GM18909 (cell line): ENCODE data around the gene MMP24.

Experiments used
- ATAC-seq: cut with Tn5 transposase; IDR thresholded peaks from one replicate; pipeline ENCODE4 v1.9.1; 2021; ENCODE audit warnings: mild to moderate bottlenecking; ENCODE audit not compliant: unreplicated experiment, poor library complexity

Gene MMP24

GRCh38 chr20:35275741-35276251 is 49.3 kb downstream of the MMP24 start:
- ATAC-seq: no peak

DNA sequence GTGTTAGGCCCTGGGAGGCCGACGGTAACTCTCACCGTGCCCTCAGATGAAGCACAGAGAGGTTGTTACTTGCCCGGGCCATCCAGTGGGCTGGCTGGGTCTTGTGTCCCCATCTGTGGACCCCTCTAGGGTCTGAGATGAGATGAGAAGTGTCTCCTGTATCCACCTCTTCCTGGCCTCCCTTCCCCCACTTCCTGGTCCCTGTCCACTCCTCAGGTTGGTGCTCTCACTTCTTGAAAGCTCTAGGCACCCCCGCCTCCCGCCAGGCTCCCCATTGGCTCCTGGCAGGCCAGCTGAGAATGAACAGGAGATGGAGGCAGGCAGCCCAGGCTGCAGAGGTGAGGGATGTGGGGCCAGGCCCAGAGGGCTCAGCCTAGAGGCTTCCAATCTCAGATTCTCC is 49.9 kb downstream of the MMP24 start:
- no peak for ATAC-seq

- ATAC-seq: no peak
Measured at GRCh38 chr20:35277127-35277526, 50.6 kb downstream of the MMP24 start.

GRCh38 chr20:35277531-35278395 is 51.3 kb downstream of the MMP24 start, which contains the start of gene MMP24OS:
Gene MMP24OS (minus strand): TSS chr20:35278122. CDS start chr20:35277929, 193 bp downstream.
- ATAC-seq: peak; percentile 87

GRCh38 chr20:35279040-35279439 is 52.5 kb downstream of the MMP24 start:
- ATAC-seq: no peak

DNA sequence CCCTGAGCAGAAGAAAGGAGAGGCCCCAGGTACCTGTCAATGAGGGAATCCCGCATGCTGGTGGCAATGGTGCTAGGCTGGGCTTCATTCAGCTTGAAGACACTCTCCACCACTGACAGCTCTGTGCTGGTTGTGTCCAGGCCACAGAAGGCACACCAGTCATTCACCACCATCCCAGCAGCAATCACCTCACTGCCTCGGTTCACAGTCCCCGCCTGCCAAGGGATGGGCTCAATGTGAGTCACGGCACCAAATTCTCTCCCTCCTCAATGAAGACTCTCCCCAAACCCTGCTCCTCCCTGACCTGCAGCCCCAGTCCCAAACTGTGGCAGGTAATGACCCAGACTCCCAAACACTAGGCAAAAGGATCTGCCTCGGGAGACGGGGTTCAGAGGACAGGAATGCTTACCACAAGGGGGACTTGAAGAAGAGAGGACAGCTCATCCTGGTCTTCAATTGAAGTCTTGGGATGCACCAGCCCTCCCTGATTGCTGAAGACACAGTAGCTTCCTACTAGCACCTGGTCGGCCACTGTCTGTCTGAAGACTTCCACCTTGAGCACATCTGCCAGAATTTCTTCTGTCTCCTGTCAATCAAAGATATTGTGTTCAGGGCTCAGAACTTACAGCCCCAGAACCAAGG is 53.2 kb downstream of the MMP24 start:
- ATAC-seq: no peak

- ATAC-seq: no peak
Measured at GRCh38 chr20:35280523-35280922, 54.0 kb downstream of the MMP24 start.

DNA sequence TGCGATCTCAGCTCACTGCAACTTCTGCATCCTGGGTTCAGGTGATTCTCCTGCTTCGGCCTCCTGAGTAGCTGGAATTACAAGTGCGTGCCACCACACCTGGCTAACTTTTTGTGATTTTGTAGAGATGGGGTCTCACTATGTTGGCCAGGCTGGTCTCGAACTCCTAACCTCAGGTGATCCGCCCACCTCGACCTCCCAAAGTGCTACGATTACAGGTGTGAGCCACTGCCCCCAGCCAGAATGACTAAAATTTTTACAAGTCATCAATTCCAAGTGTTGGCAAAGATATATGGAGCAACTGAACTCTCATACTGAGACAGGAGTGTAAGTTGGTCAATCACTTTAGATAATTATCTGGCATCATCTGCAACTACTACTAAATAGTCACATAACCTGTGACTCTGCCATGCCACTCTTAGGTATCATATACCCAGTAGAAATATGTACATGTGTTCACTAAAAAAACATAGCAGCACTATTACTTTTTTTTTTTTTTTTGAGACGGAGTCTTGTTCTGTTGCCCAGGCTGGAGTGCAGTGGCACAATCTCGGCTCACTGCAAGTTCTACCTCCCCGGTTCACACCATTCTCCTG is 55.1 kb downstream of the MMP24 start:
- no peak for ATAC-seq

DNA sequence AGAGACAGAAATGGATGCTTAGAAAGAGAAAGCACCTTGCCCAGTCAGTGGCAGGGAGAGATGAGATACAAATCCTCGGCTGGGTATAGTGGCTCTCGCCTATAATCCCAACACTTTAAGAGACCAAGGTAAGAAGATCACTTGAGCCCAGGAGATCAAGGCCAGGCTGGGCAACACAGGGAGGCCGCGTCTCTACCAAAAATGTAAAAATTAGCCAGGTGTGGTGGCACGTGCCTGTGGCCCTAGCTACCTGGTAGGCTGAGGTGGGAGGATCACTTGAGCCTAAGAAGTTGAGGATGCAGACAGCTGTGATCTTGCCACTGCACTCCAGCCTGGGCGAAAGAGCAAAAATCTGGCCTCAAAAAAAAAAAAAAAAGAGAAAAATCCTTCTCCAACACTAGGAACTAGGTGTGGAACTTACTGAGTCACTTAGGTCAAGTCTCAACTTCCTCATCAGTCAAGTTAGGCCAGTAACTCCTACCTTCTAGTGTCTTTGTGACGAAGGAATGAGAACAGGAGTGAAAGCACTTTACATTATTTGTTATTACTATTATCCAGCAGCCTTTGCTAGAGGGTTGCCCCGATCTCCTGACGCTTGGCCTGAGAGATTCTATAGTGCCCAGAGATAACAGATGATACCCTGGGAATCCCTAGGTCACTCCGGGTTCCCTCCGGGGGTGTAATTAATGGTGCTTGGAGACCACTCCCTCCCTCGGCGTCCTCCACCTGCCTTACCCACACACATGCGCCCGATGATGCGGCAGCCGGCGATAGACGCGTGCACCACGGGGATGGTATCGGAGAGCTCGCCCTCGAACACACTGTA is 57.2 kb downstream of the MMP24 start:
- no peak for ATAC-seq

DNA sequence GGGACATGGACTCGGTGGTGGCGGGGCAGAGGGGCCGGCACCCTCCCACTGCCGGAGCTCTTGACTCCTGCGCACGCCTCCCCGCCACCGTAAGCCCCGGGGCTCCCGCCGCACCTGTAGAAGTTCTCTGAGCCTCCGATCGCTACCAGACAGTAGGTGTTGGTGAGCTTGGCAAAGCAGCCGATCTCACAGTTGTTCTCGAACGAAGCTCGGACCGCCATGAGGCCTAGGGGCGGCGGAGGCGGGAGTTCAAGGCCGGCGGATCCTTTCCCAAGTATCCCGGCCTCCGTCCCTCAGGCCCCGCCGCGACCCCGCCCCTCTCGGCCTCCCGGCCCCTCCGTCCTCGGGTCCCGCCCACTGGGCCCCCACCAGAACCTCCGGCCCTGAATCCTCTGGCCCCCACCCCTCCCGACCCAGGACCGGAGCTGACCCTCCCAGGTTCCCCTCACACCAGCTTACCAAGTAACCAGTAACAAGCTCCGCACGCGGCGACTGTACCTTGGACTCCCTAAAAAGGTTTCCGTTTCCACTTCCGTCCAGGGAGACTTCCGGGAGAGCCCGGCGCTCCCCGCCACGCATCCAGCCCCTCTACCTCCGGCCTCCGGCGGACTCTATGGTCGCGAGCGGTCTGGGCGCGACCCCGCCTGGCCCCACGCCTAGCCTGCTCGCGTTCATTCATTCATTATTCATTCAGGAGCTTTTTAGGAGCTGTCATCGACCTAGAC is 57.9 kb downstream of the MMP24 start, which contains the start of gene EIF6:
TSS of gene EIF6 (minus strand) at position 506 of the 725 bp plus-strand sequence. CDS start at position 221, 285 bp downstream.
- peak; percentile 87 for ATAC-seq

DNA sequence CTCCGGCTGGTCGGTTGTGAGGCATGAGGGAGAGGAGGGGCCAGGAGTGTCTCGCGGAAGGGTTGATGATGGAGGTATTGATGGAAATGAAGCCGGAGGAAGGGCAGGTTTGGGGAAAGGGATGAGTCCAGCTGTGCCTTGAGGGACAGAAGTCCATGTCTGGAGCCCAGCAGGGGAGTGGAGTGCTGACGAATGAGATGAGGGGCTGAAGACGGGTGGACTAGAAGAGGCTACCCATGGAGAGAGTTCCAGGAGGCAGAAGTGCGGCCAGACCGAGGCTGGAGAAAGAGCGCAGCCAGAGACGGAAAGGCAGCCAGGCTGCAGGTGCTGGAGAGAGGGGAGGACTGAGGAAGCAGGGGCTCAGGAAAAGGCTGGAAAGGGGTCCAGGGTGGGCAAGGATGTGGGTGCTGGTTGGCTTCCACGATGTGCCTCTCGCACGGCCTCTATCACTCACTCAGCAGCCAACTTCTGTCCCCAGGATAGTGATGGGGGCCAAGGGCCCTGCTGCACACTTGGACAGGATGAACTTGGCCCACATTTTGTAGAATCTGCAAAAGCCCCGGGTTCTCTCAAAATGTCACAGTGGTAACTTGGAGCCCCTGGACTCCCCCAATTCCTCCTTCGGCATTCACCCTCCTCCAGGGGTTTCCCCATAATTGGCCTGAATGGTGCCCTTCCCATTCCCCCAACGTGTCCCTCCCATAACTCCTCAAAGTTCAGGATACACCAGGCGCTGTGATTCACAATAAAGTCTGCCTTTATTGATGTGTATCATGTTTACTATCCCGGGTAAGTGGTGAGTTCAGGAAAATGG is 58.7 kb downstream of the MMP24 start:
- no peak for ATAC-seq

DNA sequence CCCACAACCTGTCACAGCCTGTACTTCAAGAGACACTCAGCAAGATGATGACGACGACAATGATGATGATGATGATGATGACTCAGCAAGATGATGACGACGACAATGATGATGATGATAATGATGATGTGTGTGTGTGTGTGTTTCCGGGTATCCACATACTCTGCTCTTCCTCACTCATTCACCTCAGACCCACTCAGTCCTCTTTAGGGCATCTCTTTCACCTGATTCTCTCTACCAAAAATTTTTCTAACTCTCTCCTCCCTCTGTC is 59.3 kb downstream of the MMP24 start:
- no peak for ATAC-seq

DNA sequence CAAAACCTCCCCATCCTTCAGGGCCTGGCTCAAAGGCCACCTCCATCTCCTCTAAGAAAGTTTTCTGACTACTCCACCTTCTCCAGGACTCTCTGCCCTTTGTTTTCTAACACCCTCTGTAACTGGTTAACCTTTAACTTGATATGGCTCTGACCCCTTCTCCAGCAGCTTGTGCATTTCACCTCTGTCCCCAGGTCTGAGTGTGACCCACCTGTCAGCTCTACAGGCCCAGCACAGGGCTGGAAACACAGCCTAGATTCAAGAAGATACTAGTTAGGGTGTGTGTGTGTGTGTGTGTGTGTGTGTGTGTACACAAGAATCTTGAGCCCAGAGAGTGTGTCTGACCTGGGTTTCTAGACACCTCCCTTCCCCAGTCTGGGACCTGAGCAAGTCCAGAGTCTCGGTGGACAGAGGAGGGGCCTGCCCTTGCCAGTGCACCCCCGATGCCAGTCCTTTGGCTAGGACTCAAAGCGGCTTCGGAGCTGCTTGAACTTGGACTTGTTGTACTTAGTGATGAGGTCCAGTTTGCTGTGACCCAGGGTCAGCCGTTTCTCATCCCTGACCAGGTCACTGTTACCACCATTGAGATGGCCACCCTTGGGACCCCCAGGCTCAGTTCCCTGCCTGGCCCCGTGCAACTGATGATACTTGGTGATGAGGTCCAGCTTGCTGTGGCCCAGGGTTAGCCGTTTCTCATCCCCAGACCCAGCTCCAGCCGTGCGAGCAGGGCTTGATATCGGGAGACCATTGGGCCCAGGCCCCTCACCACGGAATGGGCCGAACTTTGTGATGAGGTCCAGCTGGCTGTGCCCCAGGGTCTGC is 59.8 kb downstream of the MMP24 start:
- no peak for ATAC-seq

GRCh38 chr20:35286899-35287508 is 60.5 kb downstream of the MMP24 start:
- ATAC-seq: no peak

DNA sequence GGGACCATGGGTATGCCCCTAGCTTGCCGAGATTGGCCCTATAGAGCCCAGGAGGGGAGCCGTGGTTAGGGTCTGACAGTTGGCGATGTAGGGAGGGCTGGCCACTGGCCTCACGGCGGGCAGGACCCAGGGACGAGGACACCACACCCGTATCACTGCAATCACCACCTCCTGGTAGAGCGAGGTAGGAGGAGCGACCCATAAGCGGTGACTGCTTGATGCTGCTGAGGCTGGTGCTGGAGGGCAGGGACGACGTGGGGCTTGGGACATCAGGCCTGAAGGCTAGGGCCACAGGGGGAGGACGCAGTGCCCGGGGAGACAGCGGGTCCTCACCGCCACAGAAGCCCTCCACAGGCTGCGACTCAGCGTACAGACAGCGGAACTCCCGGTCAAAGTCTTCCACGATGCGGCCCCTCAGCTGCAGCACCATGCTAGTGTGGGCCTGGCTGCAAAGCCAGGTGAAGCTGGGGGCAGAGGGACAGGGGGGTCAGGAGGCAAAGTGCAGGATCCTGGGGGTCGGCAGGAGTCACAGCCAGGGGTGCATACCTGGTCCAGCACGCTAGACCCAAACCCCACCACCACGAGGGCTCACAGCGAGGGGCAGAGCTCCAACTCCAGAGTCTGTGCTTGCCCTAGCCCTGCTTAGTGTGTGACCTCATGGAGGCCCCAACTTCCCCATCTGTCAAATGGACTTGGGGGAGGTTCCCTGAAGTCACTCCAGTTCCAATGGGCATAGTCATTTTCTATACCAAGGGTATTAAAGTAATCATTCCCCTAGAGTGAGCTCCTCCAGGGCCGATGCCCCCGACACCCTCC is 61.2 kb downstream of the MMP24 start:
- no peak for ATAC-seq

GRCh38 chr20:35288325-35289060 is 62.0 kb downstream of the MMP24 start:
- no peak for ATAC-seq
